HPDE6-E6E7 (cell line): ENCODE results near the gene YPEL2.
"Not testable (repeated sequence)": the region's sequence is repeated elsewhere in the genome, so short reads cannot be mapped to it uniquely, and the experiment has no call there.

Experiments
- DNase-seq: peaks from one replicate; pipeline ENCODE4 v3.0.0; 2011; ENCODE audit warnings: missing footprints; ENCODE audit errors: extremely low spot score

The YPEL2 gene

GRCh38 chr17:59375857-59376256, 44.4 kb downstream of the YPEL2 start:
- no peak for DNase-seq

- DNase-seq: no peak
Measured at GRCh38 chr17:59376506-59376905, 45.1 kb downstream of the YPEL2 start.

GRCh38 chr17:59377410-59377809, 46.0 kb downstream of the YPEL2 start:
- no peak for DNase-seq

- DNase-seq: no peak
Measured at GRCh38 chr17:59378675-59379074, 47.2 kb downstream of the YPEL2 start.

GRCh38 chr17:59380474-59380873, 49.0 kb downstream of the YPEL2 start:
- DNase-seq: no peak

GRCh38 chr17:59381716-59382570, 50.5 kb downstream of the YPEL2 start:
- no peak for DNase-seq

- DNase-seq: no peak
Measured at GRCh38 chr17:59383893-59384292, 52.4 kb downstream of the YPEL2 start.

- no peak for DNase-seq
Measured at GRCh38 chr17:59387351-59388068, 56.1 kb downstream of the YPEL2 start.

- DNase-seq: no peak
Measured at GRCh38 chr17:59388069-59388556, 56.7 kb downstream of the YPEL2 start.

- no peak for DNase-seq
Measured at GRCh38 chr17:59389066-59389465, 57.6 kb downstream of the YPEL2 start.

GRCh38 chr17:59391021-59391420, 59.6 kb downstream of the YPEL2 start:
- DNase-seq: no peak

GRCh38 chr17:59392973-59393679, 61.7 kb downstream of the YPEL2 start:
- no peak for DNase-seq

- not testable (repeated sequence) for DNase-seq
Measured at GRCh38 chr17:59393742-59394410, 62.4 kb downstream of the YPEL2 start.

- DNase-seq: no peak
Measured at GRCh38 chr17:59396134-59396826, 64.8 kb downstream of the YPEL2 start.

- DNase-seq: no peak
Measured at GRCh38 chr17:59397316-59398073, 66.0 kb downstream of the YPEL2 start.

- DNase-seq: no peak
Measured at GRCh38 chr17:59399914-59400313, 68.5 kb downstream of the YPEL2 start.

- DNase-seq: no peak
Measured at GRCh38 chr17:59400858-59401257, 69.4 kb downstream of the YPEL2 start.

GRCh38 chr17:59401274-59401673, 69.8 kb downstream of the YPEL2 start:
- DNase-seq: no peak

GRCh38 chr17:59401725-59402124, 70.3 kb downstream of the YPEL2 start:
- DNase-seq: no peak

GRCh38 chr17:59402760-59403159, 71.3 kb downstream of the YPEL2 start:
- DNase-seq: no peak
